Measurements from ENCODE around the gene PRR23A.

GRCh38 chr3:138975351-138975750 is 30.7 kb downstream of the PRR23A start:
- TF ChIP-seq, protein P1, sequence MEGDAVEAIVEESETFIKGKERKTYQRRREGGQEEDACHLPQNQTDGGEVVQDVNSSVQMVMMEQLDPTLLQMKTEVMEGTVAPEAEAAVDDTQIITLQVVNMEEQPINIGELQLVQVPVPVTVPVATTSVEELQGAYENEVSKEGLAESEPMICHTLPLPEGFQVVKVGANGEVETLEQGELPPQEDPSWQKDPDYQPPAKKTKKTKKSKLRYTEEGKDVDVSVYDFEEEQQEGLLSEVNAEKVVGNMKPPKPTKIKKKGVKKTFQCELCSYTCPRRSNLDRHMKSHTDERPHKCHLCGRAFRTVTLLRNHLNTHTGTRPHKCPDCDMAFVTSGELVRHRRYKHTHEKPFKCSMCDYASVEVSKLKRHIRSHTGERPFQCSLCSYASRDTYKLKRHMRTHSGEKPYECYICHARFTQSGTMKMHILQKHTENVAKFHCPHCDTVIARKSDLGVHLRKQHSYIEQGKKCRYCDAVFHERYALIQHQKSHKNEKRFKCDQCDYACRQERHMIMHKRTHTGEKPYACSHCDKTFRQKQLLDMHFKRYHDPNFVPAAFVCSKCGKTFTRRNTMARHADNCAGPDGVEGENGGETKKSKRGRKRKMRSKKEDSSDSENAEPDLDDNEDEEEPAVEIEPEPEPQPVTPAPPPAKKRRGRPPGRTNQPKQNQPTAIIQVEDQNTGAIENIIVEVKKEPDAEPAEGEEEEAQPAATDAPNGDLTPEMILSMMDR (IDR thresholded peaks at IDR 0.05) = no peak
- TF ChIP-seq JUN (CRISPR knock-in tag; IDR thresholded peaks at IDR 0.05) (no peak), STAT6 (CRISPR knock-in tag; conservative IDR thresholded peaks at IDR 0.05; ENCODE audit: low read depth) (no peak), FOXP1 (CRISPR knock-in tag; IDR thresholded peaks at IDR 0.05; ENCODE audit: borderline replicate concordance) (no peak), ESRRA (CRISPR knock-in tag; IDR thresholded peaks at IDR 0.05; ENCODE audit: borderline replicate concordance) (no peak), IRF2 (CRISPR knock-in tag; IDR thresholded peaks at IDR 0.05; ENCODE audit: borderline replicate concordance, low read depth) (no peak), SP1 (CRISPR knock-in tag; conservative IDR thresholded peaks at IDR 0.05) (no peak), FOXJ3 (CRISPR knock-in tag; IDR thresholded peaks at IDR 0.05; ENCODE audit: borderline replicate concordance) (no peak), TCF7 (CRISPR knock-in tag; IDR thresholded peaks at IDR 0.05; ENCODE audit: low read depth) (no peak), CREB1 (CRISPR knock-in tag; IDR thresholded peaks at IDR 0.05) (no peak)
- TF ChIP-seq, protein P2, sequence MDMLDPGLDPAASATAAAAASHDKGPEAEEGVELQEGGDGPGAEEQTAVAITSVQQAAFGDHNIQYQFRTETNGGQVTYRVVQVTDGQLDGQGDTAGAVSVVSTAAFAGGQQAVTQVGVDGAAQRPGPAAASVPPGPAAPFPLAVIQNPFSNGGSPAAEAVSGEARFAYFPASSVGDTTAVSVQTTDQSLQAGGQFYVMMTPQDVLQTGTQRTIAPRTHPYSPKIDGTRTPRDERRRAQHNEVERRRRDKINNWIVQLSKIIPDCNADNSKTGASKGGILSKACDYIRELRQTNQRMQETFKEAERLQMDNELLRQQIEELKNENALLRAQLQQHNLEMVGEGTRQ (CRISPR knock-in tag; IDR thresholded peaks at IDR 0.05) = no peak
- TF ChIP-seq, protein P3, sequence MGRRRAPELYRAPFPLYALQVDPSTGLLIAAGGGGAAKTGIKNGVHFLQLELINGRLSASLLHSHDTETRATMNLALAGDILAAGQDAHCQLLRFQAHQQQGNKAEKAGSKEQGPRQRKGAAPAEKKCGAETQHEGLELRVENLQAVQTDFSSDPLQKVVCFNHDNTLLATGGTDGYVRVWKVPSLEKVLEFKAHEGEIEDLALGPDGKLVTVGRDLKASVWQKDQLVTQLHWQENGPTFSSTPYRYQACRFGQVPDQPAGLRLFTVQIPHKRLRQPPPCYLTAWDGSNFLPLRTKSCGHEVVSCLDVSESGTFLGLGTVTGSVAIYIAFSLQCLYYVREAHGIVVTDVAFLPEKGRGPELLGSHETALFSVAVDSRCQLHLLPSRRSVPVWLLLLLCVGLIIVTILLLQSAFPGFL (CRISPR knock-in tag; IDR thresholded peaks at IDR 0.05; ENCODE audit: borderline replicate concordance) = no peak
